Osteocyte (in vitro differentiated cells): ENCODE data around the gene PTBP3. TPM values are rescaled to one million over a fixed set of nuclear protein-coding genes. Genes with fewer than 3 reads are reported as not detected.

Experiments
- DNase-seq: peaks from one replicate; pipeline ENCODE4 v3.0.0; 2021; ENCODE audit warnings: mixed read lengths; ENCODE audit not compliant: unreplicated experiment; ENCODE audit errors: extremely low spot score
- H3K27ac Mint-ChIP-seq: one replicate; pipeline ENCODE4 v1.8.0; 2021; ENCODE audit warnings: mild to moderate bottlenecking, mixed read lengths; ENCODE audit not compliant: unreplicated experiment
- H3K27me3 Mint-ChIP-seq: one replicate; pipeline ENCODE4 v1.8.0; 2021; ENCODE audit warnings: mixed read lengths; ENCODE audit not compliant: unreplicated experiment
- H3K36me3 Mint-ChIP-seq: one replicate; pipeline ENCODE4 v1.8.0; 2021; ENCODE audit warnings: mixed read lengths; ENCODE audit not compliant: unreplicated experiment
- H3K4me1 Mint-ChIP-seq: one replicate; pipeline ENCODE4 v1.8.0; 2021; ENCODE audit warnings: mixed read lengths; ENCODE audit not compliant: unreplicated experiment
- H3K4me3 Mint-ChIP-seq: one replicate; pipeline ENCODE4 v1.8.0; 2021; ENCODE audit warnings: mild to moderate bottlenecking, moderate library complexity, mixed read lengths; ENCODE audit not compliant: unreplicated experiment
- H3K9me3 Mint-ChIP-seq: one replicate; pipeline ENCODE4 v1.8.0; 2021; ENCODE audit warnings: mixed read lengths; ENCODE audit not compliant: unreplicated experiment
- CTCF ChIP-seq: fragments of 200-600 bp; sonication (generic); IDR thresholded peaks from 2 replicates; pipeline ENCODE4 v1.5.0; 2021; ENCODE audit warnings: antibody characterized with exemption, mild to moderate bottlenecking, moderate library complexity
- total RNA-seq: library from RNA; stranded (reverse); gene quantifications from 2 replicates; pipeline ENCODE4 v1.2.1, GENCODE V29; 2021

The PTBP3 gene
- total RNA-seq, 1 donor from 2014 or later: 47.6 TPM

DNA sequence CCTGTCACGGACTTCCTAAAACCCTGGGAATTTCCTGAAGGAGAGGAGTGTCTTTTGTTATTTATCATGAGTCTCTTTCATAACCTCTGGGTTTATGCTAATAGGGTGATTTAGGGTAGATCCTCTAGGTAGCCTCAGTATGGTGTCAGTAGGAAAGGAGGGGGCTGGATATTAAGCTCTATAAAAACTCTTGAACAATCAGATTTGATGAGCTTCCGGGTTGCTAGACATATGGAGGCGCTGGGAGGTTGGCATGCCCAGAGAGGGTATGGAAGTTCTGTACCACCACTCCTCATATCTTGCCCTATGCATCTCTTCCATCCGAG lies 15.6 kb upstream of the PTBP3 start:
- DNase-seq: no peak
- no peaks in the 10 kb centered on the region for H3K9me3 Mint-ChIP-seq
- no peaks in the 10 kb centered on the region for H3K27me3 Mint-ChIP-seq
- no peak overlapping the region for H3K27ac Mint-ChIP-seq
- H3K36me3 Mint-ChIP-seq: no peaks in the 10 kb centered on the region
- H3K4me1 Mint-ChIP-seq: peaks cover 4% of the 10 kb centered on the region
- peak overlapping the region; percentile 74 for H3K4me3 Mint-ChIP-seq
- no peak for TF ChIP-seq CTCF

DNA sequence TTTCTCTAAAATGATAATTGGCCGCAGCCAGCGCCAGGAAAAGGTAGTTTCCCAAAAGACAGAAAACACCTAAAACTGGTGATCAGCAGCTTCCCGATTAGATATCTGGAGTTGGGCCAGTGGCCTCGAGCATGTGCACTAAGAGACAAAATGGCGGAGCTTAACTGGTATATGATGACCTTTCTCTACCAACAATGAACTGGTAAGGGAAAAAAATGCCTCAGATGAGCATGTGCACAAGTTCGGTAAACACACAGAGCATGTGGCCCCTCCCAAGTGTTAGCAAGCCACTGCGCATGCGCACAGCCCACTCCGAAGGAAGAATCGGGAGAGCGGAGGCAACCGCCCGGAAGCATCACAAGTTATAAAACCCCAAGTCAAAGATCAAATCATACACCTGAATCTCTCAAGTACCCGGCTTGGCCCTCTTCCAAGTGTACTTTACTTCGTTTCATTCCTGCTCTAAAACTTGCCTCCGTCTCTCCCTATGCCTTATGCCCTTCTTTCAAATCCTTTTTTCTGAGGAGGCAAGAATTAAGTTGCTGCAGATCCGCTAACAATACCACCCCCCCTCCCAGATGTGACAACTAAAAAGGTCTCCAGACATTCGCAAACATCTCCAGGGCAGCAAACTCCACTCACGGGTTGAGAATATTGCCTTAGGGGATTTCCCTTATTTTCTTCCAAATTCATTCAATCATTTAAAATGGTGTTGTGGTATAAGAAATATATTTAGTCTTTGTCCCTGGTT lies 15.0 kb upstream of the PTBP3 start:
- H3K9me3 Mint-ChIP-seq: no peaks in the 10 kb centered on the region
- no peak for TF ChIP-seq CTCF
- H3K36me3 Mint-ChIP-seq: no peaks in the 10 kb centered on the region
- H3K4me3 Mint-ChIP-seq: peak overlapping the region; percentile 74
- peak overlapping the region; percentile 52 for H3K27ac Mint-ChIP-seq
- H3K27me3 Mint-ChIP-seq: no peaks in the 10 kb centered on the region
- H3K4me1 Mint-ChIP-seq: peaks cover 4% of the 10 kb centered on the region
- DNase-seq: peak; percentile 87

GRCh38 chr9:112341730-112342129 lies 8.3 kb upstream of the PTBP3 start:
- Mint-ChIP-seq H3K27me3 (no peaks in the 10 kb centered on the region), H3K4me3 (no peak overlapping the region), H3K9me3 (no peaks in the 10 kb centered on the region), H3K27ac (peak overlapping the region; percentile 28), H3K4me1 (peaks cover 10% of the 10 kb centered on the region), H3K36me3 (no peaks in the 10 kb centered on the region)
- DNase-seq: no peak
- no peak for TF ChIP-seq CTCF

GRCh38 chr9:112339886-112340285 lies 6.5 kb upstream of the PTBP3 start:
- peaks cover 10% of the 10 kb centered on the region for H3K4me1 Mint-ChIP-seq
- no peak for TF ChIP-seq CTCF
- H3K4me3 Mint-ChIP-seq: no peak overlapping the region
- H3K27me3 Mint-ChIP-seq: no peaks in the 10 kb centered on the region
- H3K36me3 Mint-ChIP-seq: no peaks in the 10 kb centered on the region
- no peaks in the 10 kb centered on the region for H3K9me3 Mint-ChIP-seq
- no peak overlapping the region for H3K27ac Mint-ChIP-seq
- no peak for DNase-seq

DNA sequence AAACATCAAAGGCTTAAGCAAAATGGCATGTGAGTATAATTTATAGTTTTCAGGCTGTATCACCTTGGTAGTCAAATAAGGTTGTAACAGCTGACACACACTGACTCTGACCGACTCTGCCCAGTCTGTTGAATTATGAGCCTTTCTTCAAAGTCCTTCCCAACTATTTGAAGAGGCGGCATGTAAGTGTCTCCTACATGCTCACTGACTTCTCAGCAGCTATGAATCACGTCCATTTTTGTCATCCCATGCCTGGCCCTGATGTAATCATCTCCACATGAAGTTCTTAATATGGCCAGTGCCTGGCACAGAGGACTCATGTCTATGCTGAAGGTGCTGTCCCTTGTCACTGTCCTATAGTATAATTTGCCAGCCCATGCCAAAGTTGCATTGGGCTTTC lies 5.1 kb upstream of the PTBP3 start:
- TF ChIP-seq CTCF: no peak
- no peak for DNase-seq
- H3K36me3 Mint-ChIP-seq: no peaks in the 10 kb centered on the region
- no peak overlapping the region for H3K27ac Mint-ChIP-seq
- H3K9me3 Mint-ChIP-seq: no peaks in the 10 kb centered on the region
- H3K4me3 Mint-ChIP-seq: no peak overlapping the region
- H3K4me1 Mint-ChIP-seq: peaks cover 15% of the 10 kb centered on the region
- H3K27me3 Mint-ChIP-seq: no peaks in the 10 kb centered on the region
